OCI-LY3 (cell line): ENCODE measurements around the gene TSPO.

Experiments used
- EZH2phosphoT487 ChIP-seq: fragments of 200-600 bp; shearing (Covaris generic); IDR thresholded peaks from 2 replicates; pipeline ENCODE4 v1.6.1; 2018; ENCODE audit warnings: antibody characterized with exemption, mixed run types, low read depth
- TF ChIP-seq, protein P1 (sequence below): fragments of 200-600, 300-600 bp; sonication (generic); IDR thresholded peaks from 2 replicates; pipeline ENCODE4 v1.5.1; 2014; ENCODE audit warnings: antibody characterized with exemption, low read length, low read depth

DNA sequence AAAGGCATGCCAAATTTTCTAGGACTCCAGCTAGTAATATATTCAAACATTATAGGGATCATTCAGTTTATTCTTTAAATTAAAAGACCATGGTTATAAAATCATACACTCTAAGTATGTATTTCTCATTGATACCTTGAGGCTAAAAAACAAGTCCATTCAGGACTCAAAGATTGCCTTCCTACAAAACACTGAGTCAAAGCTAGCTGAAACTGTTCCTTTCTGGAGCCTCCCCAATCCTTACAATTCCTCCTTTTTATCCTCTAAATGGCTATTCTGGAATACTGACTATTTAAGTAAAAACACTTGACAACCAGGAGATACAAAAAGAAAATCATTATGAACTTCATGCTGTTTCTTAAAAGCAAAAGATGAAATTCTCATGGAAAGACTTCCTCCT is 40.5 kb downstream of the TSPO start:
- TF ChIP-seq, protein P1, sequence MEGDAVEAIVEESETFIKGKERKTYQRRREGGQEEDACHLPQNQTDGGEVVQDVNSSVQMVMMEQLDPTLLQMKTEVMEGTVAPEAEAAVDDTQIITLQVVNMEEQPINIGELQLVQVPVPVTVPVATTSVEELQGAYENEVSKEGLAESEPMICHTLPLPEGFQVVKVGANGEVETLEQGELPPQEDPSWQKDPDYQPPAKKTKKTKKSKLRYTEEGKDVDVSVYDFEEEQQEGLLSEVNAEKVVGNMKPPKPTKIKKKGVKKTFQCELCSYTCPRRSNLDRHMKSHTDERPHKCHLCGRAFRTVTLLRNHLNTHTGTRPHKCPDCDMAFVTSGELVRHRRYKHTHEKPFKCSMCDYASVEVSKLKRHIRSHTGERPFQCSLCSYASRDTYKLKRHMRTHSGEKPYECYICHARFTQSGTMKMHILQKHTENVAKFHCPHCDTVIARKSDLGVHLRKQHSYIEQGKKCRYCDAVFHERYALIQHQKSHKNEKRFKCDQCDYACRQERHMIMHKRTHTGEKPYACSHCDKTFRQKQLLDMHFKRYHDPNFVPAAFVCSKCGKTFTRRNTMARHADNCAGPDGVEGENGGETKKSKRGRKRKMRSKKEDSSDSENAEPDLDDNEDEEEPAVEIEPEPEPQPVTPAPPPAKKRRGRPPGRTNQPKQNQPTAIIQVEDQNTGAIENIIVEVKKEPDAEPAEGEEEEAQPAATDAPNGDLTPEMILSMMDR, result no peak
- TF ChIP-seq EZH2phosphoT487, result no peak
